HepG2 (cell line): ENCODE results near the gene SYT10.

Source experiments
- BRCA1 ChIP-seq: sonication (generic); formaldehyde crosslinking; IDR thresholded peaks from 2 replicates; pipeline ENCODE4 v1.4.0; 2020; ENCODE audit warnings: missing genetic modification reagents
- CTCF ChIP-seq: sonication (generic); formaldehyde crosslinking; IDR thresholded peaks from 2 replicates; pipeline ENCODE4 v1.5.0; 2020; ENCODE audit warnings: mild to moderate bottlenecking, missing genetic modification reagents, moderate library complexity
- EZH2 ChIP-seq: conservative IDR thresholded peaks from 2 replicates; pipeline ENCODE4 v1.6.1; 2012; ENCODE audit warnings: mild to moderate bottlenecking, low read depth, low read length, moderate library complexity
- IKZF1 ChIP-seq: fragments of 450-650 bp; IDR thresholded peaks from 2 replicates; pipeline ENCODE4 v1.7.1; 2016
- SMARCC2 ChIP-seq: fragments of 450-650 bp; IDR thresholded peaks from 2 replicates; pipeline ENCODE4 v1.6.1; 2017; ENCODE audit warnings: antibody characterized with exemption, mild to moderate bottlenecking
- SMARCE1 ChIP-seq: fragments of 450-650 bp; IDR thresholded peaks from 2 replicates; pipeline ENCODE4 v1.6.1; 2017; ENCODE audit warnings: borderline replicate concordance
- SRSF4 ChIP-seq: fragments of 200-400 bp; formaldehyde crosslinking; IDR thresholded peaks from one replicate; pipeline ENCODE4 v1.6.1; 2018; ENCODE audit warnings: mild to moderate bottlenecking, low read depth, low read length, moderate library complexity; ENCODE audit not compliant: poor library complexity, severe bottlenecking
- TAF1 ChIP-seq: sonication (generic); formaldehyde crosslinking; IDR thresholded peaks from 2 replicates; pipeline ENCODE4 v1.4.0; 2020; ENCODE audit warnings: missing genetic modification reagents
- THRA ChIP-seq: sonication (generic); formaldehyde crosslinking; IDR thresholded peaks from 2 replicates; pipeline ENCODE4 v1.4.0; 2020; ENCODE audit warnings: missing genetic modification reagents, borderline replicate concordance
- ZFX ChIP-seq: sonication (generic); formaldehyde crosslinking; IDR thresholded peaks from 2 replicates; pipeline ENCODE4 v1.4.0; 2020; ENCODE audit warnings: mild to moderate bottlenecking, low read depth, missing genetic modification reagents, moderate library complexity
- ZNF431 ChIP-seq: sonication (generic); formaldehyde crosslinking; IDR thresholded peaks from 2 replicates; pipeline ENCODE4 v1.9.0; 2022; ENCODE audit warnings: missing genetic modification reagents, low read depth, mild to moderate bottlenecking, borderline replicate concordance
- ZNF589 ChIP-seq: sonication (generic); formaldehyde crosslinking; conservative IDR thresholded peaks from 2 replicates; pipeline ENCODE4 v1.8.0; 2022; ENCODE audit warnings: mild to moderate bottlenecking, moderate library complexity, missing genetic modification reagents
- ZNF850 ChIP-seq: sonication (generic); formaldehyde crosslinking; conservative IDR thresholded peaks from 2 replicates; pipeline ENCODE4 v1.9.0; 2021; ENCODE audit warnings: mild to moderate bottlenecking, missing genetic modification reagents
- TF ChIP-seq, protein P1 (sequence below): sonication (generic); formaldehyde crosslinking; conservative IDR thresholded peaks from 2 replicates; pipeline ENCODE4 v1.8.0; 2022; ENCODE audit warnings: low read depth, missing genetic modification reagents

DNA sequence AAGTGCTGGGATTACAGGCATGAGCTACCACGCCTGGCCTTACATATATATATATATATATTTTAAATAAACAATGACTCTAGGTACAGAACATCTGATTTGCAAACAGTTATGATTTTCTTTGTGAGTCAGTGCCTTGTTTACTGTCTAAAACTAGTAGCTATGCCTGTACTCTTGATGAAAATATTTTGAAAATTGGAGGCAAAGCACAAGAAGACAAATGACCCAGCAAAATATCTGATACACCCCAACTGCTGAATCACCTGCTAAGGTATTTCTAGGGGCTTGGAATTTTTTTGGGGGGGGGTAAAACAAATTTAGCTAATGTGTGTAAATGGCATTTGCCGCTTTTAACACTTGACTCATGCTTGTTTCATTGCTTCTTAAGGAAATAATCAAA lies 69.3 kb downstream of the SYT10 start:
- TF ChIP-seq TAF1 (CRISPR knock-in tag) (no peak), CTCF (CRISPR knock-in tag) (no peak), ZNF431 (CRISPR knock-in tag) (no peak), EZH2 (no peak), ZNF850 (CRISPR knock-in tag) (no peak), SRSF4 (no peak), IKZF1 (no peak), BRCA1 (CRISPR knock-in tag) (no peak), ZFX (CRISPR knock-in tag) (no peak), SMARCC2 (no peak), THRA (CRISPR knock-in tag) (no peak), SMARCE1 (no peak), ZNF589 (CRISPR knock-in tag) (no peak)
- TF ChIP-seq, protein P1, sequence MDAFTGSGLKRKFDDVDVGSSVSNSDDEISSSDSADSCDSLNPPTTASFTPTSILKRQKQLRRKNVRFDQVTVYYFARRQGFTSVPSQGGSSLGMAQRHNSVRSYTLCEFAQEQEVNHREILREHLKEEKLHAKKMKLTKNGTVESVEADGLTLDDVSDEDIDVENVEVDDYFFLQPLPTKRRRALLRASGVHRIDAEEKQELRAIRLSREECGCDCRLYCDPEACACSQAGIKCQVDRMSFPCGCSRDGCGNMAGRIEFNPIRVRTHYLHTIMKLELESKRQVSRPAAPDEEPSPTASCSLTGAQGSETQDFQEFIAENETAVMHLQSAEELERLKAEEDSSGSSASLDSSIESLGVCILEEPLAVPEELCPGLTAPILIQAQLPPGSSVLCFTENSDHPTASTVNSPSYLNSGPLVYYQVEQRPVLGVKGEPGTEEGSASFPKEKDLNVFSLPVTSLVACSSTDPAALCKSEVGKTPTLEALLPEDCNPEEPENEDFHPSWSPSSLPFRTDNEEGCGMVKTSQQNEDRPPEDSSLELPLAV = no peak
